CD4-positive, alpha-beta T cell treated with Interleukin-1 beta for 1 hour (primary cell): ENCODE results near the gene ANP32E.
"Not testable (repeated sequence)": the region's sequence is repeated elsewhere in the genome, so short reads cannot be mapped to it uniquely, and the experiment has no call there.

Source experiments
- DNase-seq, 2 donors: peaks; one replicate each; pipeline ENCODE4 v3.0.0-alpha.2; 2020 to 2022

ANP32E gene

GRCh38 chr1:150256554-150257341, 20.8 kb upstream of the ANP32E start:
- no peak for DNase-seq

GRCh38 chr1:150256198-150256553, 20.3 kb upstream of the ANP32E start:
- no peak for DNase-seq

- no peak for DNase-seq
Measured at GRCh38 chr1:150249936-150250335, 14.0 kb upstream of the ANP32E start.

GRCh38 chr1:150243003-150243402, 7.1 kb upstream of the ANP32E start:
- no peak for DNase-seq

GRCh38 chr1:150237746-150238145, 1.8 kb upstream of the ANP32E start:
- no peak for DNase-seq

- DNase-seq = not testable (repeated sequence)
Measured at GRCh38 chr1:150237176-150237575, 1.3 kb upstream of the ANP32E start.

- no peak for DNase-seq
Measured at GRCh38 chr1:150236614-150237100, 745 bp upstream of the ANP32E start.

- DNase-seq = peak; percentile 20 to 43
Measured at GRCh38 chr1:150235294-150235851, 539 bp downstream of the ANP32E start.

- DNase-seq = peak; percentile 92 to 94
Measured at GRCh38 chr1:150234566-150235293, 1.2 kb downstream of the ANP32E start.

- no peak for DNase-seq
Measured at GRCh38 chr1:150234309-150234565, 1.7 kb downstream of the ANP32E start.

- DNase-seq = peak in 1 of 2 donors; percentile 34
Measured at GRCh38 chr1:150233359-150234308, 2.3 kb downstream of the ANP32E start.

- DNase-seq = not testable (repeated sequence)
Measured at GRCh38 chr1:150232921-150233320, 3.0 kb downstream of the ANP32E start.

GRCh38 chr1:150228246-150228645, 7.7 kb downstream of the ANP32E start:
- not testable (repeated sequence) for DNase-seq

- DNase-seq = no peak
Measured at GRCh38 chr1:150227228-150227627, 8.7 kb downstream of the ANP32E start.

GRCh38 chr1:150226486-150226885, 9.4 kb downstream of the ANP32E start:
- no peak for DNase-seq

GRCh38 chr1:150225546-150225945, 10.4 kb downstream of the ANP32E start:
- no peak for DNase-seq

GRCh38 chr1:150224983-150225382, 10.9 kb downstream of the ANP32E start:
- no peak for DNase-seq

GRCh38 chr1:150221552-150221951, 14.4 kb downstream of the ANP32E start:
- DNase-seq = peak in 1 of 2 donors; percentile 49

GRCh38 chr1:150215855-150216254, 20.1 kb downstream of the ANP32E start:
- not testable (repeated sequence) for DNase-seq

- DNase-seq = not testable (repeated sequence)
Measured at GRCh38 chr1:150214099-150214756, 21.7 kb downstream of the ANP32E start.

- DNase-seq = peak; percentile 91 to 94
Measured at GRCh38 chr1:150213170-150214098, 22.5 kb downstream of the ANP32E start.
